GM18498 (cell line): Measurements from ENCODE around the gene NPEPPS.
"Not testable (repeated sequence)": the region's sequence is repeated elsewhere in the genome, so short reads cannot be mapped to it uniquely, and the experiment has no call there.

ENCODE experiments used
- ATAC-seq: cut with Tn5 transposase; IDR thresholded peaks from one replicate; pipeline ENCODE4 v1.9.1; 2021; ENCODE audit warnings: mild to moderate bottlenecking, moderate library complexity; ENCODE audit not compliant: unreplicated experiment

Gene NPEPPS

DNA sequence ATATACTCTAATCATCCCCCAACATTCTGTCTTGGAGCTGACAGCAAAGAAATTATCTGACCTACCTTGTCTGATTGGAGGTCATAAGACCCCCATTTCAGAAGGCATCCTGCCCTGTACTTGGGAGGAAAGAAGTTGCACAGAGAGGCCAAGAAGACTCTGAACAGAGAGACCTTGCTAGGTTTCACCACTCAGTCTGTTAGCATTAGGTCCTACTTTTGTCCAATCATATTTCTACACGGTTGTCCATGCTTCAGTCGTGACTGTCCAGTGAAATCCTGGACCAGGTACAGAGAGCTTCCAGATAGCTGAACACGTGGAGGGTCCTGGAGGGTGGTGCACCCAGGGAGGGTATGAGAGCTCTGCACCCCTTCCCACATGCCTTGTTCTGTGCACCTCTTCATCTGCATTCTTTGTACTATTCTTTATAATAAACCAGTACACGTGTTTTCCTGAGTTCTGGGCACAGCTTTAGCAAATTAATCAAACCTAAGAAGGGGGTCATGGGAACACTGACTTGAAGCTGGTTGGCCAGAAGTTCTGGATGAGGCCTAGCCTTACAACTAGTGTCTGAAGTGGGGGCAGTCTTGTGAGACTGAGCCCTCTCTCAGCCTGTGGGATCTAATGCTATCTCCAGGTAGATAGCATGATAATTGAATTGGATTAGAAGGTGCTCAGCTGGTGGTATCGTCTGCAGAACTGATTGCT, 30.9 kb downstream of the NPEPPS start:
- not testable (repeated sequence) for ATAC-seq

- ATAC-seq = not testable (repeated sequence)
Measured at GRCh38 chr17:47562406-47562705, 31.4 kb downstream of the NPEPPS start.

GRCh38 chr17:47567261-47567660, 36.4 kb downstream of the NPEPPS start:
- ATAC-seq = not testable (repeated sequence)

DNA sequence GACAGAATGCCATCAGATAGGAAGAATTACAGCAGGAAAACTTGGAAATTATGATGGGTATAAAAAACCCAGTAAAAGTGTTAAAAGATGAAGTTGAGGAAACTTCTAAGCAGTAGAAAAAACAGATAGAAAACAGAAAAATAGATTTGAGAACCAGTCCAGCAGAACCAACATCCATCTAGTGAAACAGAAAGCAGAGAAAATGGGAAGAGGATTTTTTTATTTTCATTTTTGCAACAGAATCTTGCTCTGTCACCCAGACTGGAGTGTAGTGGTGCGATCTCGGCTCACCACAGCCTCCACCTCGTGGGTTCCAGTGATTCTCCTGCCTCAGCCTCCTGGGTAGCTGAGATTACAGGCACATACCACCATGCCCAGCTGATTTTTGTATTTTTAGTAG, 41.7 kb downstream of the NPEPPS start:
- ATAC-seq = not testable (repeated sequence)

DNA sequence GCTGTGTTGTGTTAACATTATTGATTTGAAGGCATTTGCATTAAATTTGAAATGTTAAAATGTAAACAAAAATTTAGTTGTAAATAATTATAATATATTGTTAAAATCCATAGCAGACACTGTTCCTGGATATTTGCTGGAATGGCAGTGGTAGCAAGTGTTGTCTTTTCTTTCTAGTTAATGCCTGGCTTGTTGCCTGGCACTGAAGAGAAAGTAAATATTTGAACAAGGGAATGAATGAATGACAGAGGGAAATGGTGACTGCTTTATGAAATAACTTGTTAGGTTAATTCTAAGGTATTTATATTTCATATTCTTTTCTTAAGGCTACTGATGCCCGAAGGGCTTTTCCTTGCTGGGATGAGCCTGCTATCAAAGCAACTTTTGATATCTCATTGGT, 51.5 kb downstream of the NPEPPS start:
- not testable (repeated sequence) for ATAC-seq

- not testable (repeated sequence) for ATAC-seq
Measured at GRCh38 chr17:47586378-47587055, 55.6 kb downstream of the NPEPPS start.

DNA sequence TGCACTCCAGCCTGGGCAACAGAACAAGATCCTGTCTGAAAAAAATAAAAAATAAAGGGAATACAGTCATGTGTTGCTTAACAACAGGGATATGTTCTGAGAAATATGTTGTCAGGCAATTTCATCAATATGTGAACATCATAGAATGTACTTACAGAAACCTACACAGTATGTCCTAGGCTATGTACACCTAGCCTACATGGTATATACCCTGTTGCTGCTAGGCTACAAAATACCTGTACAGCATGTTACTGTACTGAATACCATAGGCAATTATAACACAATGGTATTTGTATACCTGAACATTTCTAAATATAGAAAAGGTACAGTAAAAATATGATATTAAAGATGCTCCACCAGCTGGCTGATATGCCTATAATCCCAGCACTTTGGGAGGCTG, 62.6 kb downstream of the NPEPPS start:
- ATAC-seq = not testable (repeated sequence)

GRCh38 chr17:47603830-47604597, 73.1 kb downstream of the NPEPPS start:
- ATAC-seq = no peak

- no peak for ATAC-seq
Measured at GRCh38 chr17:47604598-47604927, 73.7 kb downstream of the NPEPPS start.

DNA sequence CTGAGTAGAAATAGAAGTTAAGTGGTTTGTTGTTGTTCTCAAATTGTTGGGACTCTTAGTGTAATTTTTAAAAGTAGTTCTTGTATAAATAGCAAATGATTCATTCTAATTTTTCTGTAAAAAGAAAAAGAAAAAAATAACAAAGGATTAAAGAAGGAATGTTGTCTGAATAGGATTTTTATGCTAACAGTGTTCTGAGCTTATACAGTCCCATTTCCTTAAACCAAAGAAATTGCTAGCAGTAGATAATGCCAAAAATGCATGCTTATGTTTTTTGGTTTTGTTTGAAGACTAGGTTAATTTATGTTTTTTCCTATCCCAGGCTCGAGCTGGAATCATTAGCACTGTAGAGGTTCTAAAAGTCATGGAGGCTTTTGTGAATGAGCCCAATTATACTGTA, 74.1 kb downstream of the NPEPPS start:
- ATAC-seq = no peak

DNA sequence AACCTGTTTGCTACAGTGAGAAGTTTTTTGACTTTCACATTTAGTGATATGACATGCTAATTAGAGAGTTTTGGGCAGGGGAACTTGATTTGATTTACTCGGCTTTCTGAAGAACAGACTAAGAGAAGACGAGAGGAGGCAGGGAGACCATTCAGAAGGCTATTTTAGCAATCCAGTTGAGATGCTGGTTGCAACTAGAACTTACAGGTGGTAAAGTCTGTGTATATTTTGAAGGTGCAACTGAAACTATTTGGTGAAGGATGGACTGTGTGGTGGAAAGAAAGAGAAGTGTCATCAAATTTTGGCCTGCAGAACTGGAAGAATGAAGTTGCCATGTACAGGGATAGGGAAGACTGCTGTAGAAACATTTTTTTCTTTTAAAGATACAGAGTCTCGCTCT, 76.6 kb downstream of the NPEPPS start:
- no peak for ATAC-seq

GRCh38 chr17:47611372-47612350, 80.8 kb downstream of the NPEPPS start:
- no peak for ATAC-seq

- no peak for ATAC-seq
Measured at GRCh38 chr17:47615766-47616424, 85.0 kb downstream of the NPEPPS start.

- ATAC-seq = no peak
Measured at GRCh38 chr17:47618410-47618809, 87.5 kb downstream of the NPEPPS start.

DNA sequence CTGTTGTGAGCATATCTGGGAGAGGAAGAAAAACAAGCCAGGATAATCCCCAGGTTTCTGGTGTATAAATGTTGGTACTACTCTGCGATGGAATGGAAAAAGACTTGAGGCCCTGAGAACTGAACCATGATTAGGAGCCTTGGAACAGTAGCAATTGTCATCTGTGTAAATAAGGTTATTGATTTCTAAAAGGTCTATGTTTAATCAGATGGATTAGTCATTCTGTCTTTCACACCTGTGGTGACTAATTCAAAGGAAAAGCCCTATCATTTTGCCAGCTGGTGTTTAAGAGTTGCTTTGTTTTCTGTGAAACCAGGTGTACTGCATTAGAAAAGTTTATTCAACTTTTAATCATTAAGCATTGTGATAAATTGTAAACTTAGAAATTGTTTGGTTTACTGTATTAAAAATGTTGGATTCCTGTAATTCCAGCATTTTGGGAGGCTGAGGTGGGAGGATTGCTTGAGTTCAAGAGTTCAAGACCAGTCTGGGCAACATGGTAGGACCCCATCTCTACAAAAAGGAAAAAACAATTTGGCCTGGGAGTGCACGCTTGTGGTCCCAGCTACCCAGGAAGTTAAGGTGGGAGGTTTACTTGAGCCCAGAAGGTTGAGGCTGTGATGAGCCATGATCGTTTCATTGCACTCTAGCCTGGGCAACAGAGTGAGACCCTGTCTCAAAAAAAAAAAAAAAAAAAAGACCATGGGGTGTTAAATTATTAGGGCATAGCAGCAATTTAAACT, 89.8 kb downstream of the NPEPPS start:
- ATAC-seq = no peak

GRCh38 chr17:47621293-47622179, 90.6 kb downstream of the NPEPPS start:
- no peak for ATAC-seq

DNA sequence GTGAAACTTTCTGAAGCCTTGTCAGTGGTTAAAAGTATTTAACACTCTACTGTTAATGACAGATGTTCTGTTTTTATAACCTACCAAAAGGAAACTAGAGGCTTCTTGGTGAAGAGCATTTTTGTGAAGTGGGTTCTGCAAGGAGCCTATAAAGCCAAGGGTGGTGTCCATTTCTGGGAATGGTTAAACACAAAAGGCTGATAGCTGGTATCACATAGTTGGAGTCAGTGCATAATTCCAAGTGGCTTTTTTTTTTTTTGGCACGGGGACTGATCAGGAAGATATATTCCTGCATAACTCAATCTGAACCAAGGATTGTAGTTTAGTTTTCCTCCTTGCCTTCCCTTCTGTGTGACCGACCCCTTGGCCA, 91.3 kb downstream of the NPEPPS start:
- ATAC-seq = no peak

DNA sequence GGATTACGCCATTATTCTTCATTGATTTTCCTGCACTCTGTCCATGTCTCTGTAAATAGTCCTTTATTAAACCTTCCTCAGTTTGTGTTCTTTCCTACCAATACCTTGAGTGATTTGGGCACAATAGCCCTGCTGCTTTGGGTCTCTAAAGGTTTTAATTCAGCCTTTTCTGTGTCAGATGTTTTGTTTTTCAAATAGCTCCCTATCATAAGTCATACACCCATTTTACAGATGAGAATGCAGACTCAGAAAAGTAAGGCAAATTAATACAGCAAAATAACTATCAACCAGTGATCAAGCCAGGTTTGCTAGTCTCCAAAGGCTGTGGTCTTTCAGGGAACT, 93.8 kb downstream of the NPEPPS start:
- ATAC-seq = no peak

DNA sequence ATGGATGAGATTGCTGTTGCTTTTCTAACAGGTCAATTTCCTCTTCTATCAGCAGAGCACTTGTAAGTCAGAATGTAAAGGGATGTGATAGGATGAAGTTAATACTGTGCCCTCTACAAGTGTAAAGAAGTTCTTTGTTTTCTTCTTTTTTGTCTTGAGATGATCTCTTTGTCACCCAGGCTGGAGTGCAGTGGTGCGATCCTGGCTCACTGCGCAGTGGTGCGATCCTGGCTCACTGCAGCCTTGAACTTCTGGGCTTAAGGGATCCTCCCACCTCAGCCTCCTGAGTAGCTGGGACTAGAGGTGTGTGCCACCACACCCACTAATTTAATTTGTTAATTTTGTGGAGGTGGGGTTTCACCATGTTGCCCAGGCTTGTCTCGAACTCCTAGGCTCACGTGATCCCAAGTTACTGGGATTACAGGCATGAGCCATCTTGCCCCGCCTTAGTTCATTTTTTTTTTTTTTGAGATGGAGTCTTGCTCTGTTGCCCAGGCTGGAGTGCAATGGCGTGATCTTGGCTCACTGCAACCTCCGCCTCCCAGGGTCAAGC, 97.2 kb downstream of the NPEPPS start:
- no peak for ATAC-seq
